RWPE2 (cell line): ENCODE data around the gene SIPA1L3.

Experiments
- ATAC-seq: fragments of 200-7000 bp; cut with Tn5 transposase; 3 replicates; pipeline ENCODE4 v1.9.1; 2021; ENCODE audit warnings: low read depth
- DNase-seq: peaks from one replicate; pipeline ENCODE4 v3.0.0-alpha.2; 2020; ENCODE audit warnings: low spot score
- H3K27ac ChIP-seq: fragments of 450-650 bp; 2 replicates; pipeline ENCODE4 v1.5.1; 2017; ENCODE audit warnings: mild to moderate bottlenecking; ENCODE audit not compliant: poor library complexity, severe bottlenecking
- H3K27me3 ChIP-seq: fragments of 250-450 bp; sonication (Bioruptor Pico); 2 replicates; pipeline ENCODE4 v1.5.1; 2021; ENCODE audit warnings: mild to moderate bottlenecking, moderate library complexity; ENCODE audit not compliant: insufficient read depth, poor library complexity, severe bottlenecking
- H3K36me3 ChIP-seq: fragments of 250-450 bp; sonication (Bioruptor Pico); 2 replicates; pipeline ENCODE4 v1.5.1; 2020; ENCODE audit warnings: low read depth, mild to moderate bottlenecking, moderate library complexity
- H3K4me1 ChIP-seq: fragments of 250-450 bp; sonication (Bioruptor Pico); 2 replicates; pipeline ENCODE4 v1.5.1; 2021; ENCODE audit warnings: mild to moderate bottlenecking, moderate library complexity; ENCODE audit not compliant: insufficient read depth, poor library complexity, severe bottlenecking
- H3K4me3 ChIP-seq: fragments of 250-450 bp; sonication (Bioruptor Pico); 2 replicates; pipeline ENCODE4 v1.5.1; 2021; ENCODE audit warnings: mild to moderate bottlenecking, moderate library complexity; ENCODE audit not compliant: severe bottlenecking
- H3K9me3 ChIP-seq: fragments of 250-450 bp; sonication (Bioruptor Pico); 2 replicates; pipeline ENCODE4 v1.5.1; 2021; ENCODE audit warnings: mild to moderate bottlenecking, moderate library complexity; ENCODE audit not compliant: severe bottlenecking
- CTCF ChIP-seq: fragments of 450-650 bp; IDR thresholded peaks from one replicate; pipeline ENCODE4 v1.5.1; 2017; ENCODE audit warnings: mild to moderate bottlenecking, moderate library complexity; ENCODE audit not compliant: poor library complexity, severe bottlenecking

Gene SIPA1L3

GRCh38 chr19:37991176-37991835 lies 84.3 kb downstream of the SIPA1L3 start:
- ATAC-seq (no peak), DNase-seq (no peak)
- Histone ChIP-seq H3K9me3 (no peaks in the 10 kb centered on the region), H3K27me3 (no peaks in the 10 kb centered on the region), H3K4me1 (peaks cover 41% of the 10 kb centered on the region), H3K36me3 (no peaks in the 10 kb centered on the region), H3K27ac (peak overlapping the region; percentile 99), H3K4me3 (no peak overlapping the region)
- no peak for TF ChIP-seq CTCF

GRCh38 chr19:37991841-37992248 lies 84.8 kb downstream of the SIPA1L3 start:
- ATAC-seq (peak; percentile 59), DNase-seq (no peak)
- H3K4me1 ChIP-seq, result peaks cover 35% of the 10 kb centered on the region
- H3K27ac ChIP-seq, result peak overlapping the region; percentile 99
- no peak for TF ChIP-seq CTCF
- H3K9me3 ChIP-seq, result no peaks in the 10 kb centered on the region
- no peaks in the 10 kb centered on the region for H3K27me3 ChIP-seq
- peaks cover under 1% of the 10 kb centered on the region; the same call in 1 of the 2 replicates for H3K36me3 ChIP-seq
- no peak overlapping the region for H3K4me3 ChIP-seq

GRCh38 chr19:37992761-37993160 lies 85.8 kb downstream of the SIPA1L3 start:
- H3K4me3 ChIP-seq, result no peak overlapping the region
- ATAC-seq (no peak), DNase-seq (no peak)
- H3K27me3 ChIP-seq, result no peaks in the 10 kb centered on the region
- peaks cover 37% of the 10 kb centered on the region for H3K4me1 ChIP-seq
- no peak for TF ChIP-seq CTCF
- peaks cover 4% of the 10 kb centered on the region; the same call in 1 of the 2 replicates for H3K36me3 ChIP-seq
- peak overlapping the region; percentile 99 for H3K27ac ChIP-seq
- H3K9me3 ChIP-seq, result no peaks in the 10 kb centered on the region

- peak overlapping the region; percentile 99 for H3K27ac ChIP-seq
- peaks cover 4% of the 10 kb centered on the region; the same call in 1 of the 2 replicates for H3K36me3 ChIP-seq
- ATAC-seq, result no peak
Measured at GRCh38 chr19:37994823-37995130, 87.8 kb downstream of the SIPA1L3 start.

More at GRCh38 chr19:37994823-37995130, 87.8 kb downstream of the SIPA1L3 start:
- no peak for DNase-seq
- TF ChIP-seq CTCF, result no peak
- H3K27me3 ChIP-seq, result no peaks in the 10 kb centered on the region
- no peaks in the 10 kb centered on the region for H3K9me3 ChIP-seq
- H3K4me1 ChIP-seq, result peaks cover 49% of the 10 kb centered on the region
- no peak overlapping the region for H3K4me3 ChIP-seq
